Activated T-cell treated with anti-CD3 and anti-CD28 coated beads, Interleukin-2, amount 50 U/mL, for 4 hours (primary cell): ENCODE results near the gene EXD3. TPM values are rescaled to one million over a fixed set of nuclear protein-coding genes. Genes with fewer than 3 reads are reported as not detected.

Source experiments
- total RNA-seq, 3 donors: library from RNA; stranded (reverse); gene quantifications; one replicate each; pipeline ENCODE4 v1.2.1, GENCODE V29; 2021

The EXD3 gene
- total RNA-seq, 3 donors from 2014 or later = 1.7 to 2.8 (median 2.5) TPM

Other genes with a start within 250 kb of the EXD3 start
- 10 to 100 TPM; 71.9 to 86.3 (median 73.3) TPM for gene ANAPC2, start 234.6 kb downstream of the EXD3 start, total RNA-seq
- 100 to 1,000 TPM; 144 to 156 (median 150) TPM for gene SSNA1, start 234.5 kb downstream of the EXD3 start, total RNA-seq
- gene TPRN, start 222.4 kb downstream of the EXD3 start, total RNA-seq = 10 to 100 TPM; 15.4 to 15.6 (median 15.5) TPM
- 10 to 100 TPM; 42.3 to 45.1 (median 44.4) TPM for gene TMEM203, start 217.5 kb downstream of the EXD3 start, total RNA-seq
- gene NDOR1, start 217.5 kb downstream of the EXD3 start, total RNA-seq = 10 to 100 TPM; 45.2 to 53.7 (median 50.5) TPM
- gene RNF208, start 200.9 kb downstream of the EXD3 start, total RNA-seq = 1 to 10 TPM; 3.3 to 6.0 (median 4.4) TPM
- gene CYSRT1, start 198.0 kb downstream of the EXD3 start, total RNA-seq = under 1 TPM in 2 of 3 donors, not detected in 1; 0.46 to 0.50 TPM
- not detected for gene RNF224, start 195.7 kb downstream of the EXD3 start, total RNA-seq
- gene SLC34A3, start 192.3 kb downstream of the EXD3 start, total RNA-seq = not detected
- 100 to 1,000 TPM; 345 to 383 (median 380) TPM for gene TUBB4B, start 181.9 kb downstream of the EXD3 start, total RNA-seq
- gene STPG3, start 171.9 kb downstream of the EXD3 start, total RNA-seq = not detected
- 10 to 100 TPM; 72.0 to 81.1 (median 73.5) TPM for gene NELFB, start 167.8 kb downstream of the EXD3 start, total RNA-seq
- gene TOR4A, start 145.4 kb downstream of the EXD3 start, total RNA-seq = 1 to 10 TPM; 3.2 to 4.0 (median 3.6) TPM
- gene NRARP, start 120.9 kb downstream of the EXD3 start, total RNA-seq = 10 to 100 TPM in 2 of 3 donors, 1 to 10 TPM in 1; 7.6 to 15.6 (median 11.6) TPM
- under 1 TPM; 0.34 to 0.82 (median 0.46) TPM for gene NOXA1, start 231 bp upstream of the EXD3 start, total RNA-seq
- not detected for gene ENTPD8, start 18.2 kb upstream of the EXD3 start, total RNA-seq
- 10 to 100 TPM; 69.5 to 89.1 (median 87.7) TPM for gene NSMF, start 36.2 kb upstream of the EXD3 start, total RNA-seq
- 1 to 10 TPM; 1.3 to 1.9 (median 1.8) TPM for gene PNPLA7, start 127.2 kb upstream of the EXD3 start, total RNA-seq
- gene MRPL41, start 128.7 kb upstream of the EXD3 start, total RNA-seq = 10 to 100 TPM; 81.6 to 99.0 (median 86.3) TPM
- gene DPH7, start 155.8 kb upstream of the EXD3 start, total RNA-seq = 10 to 100 TPM; 34.1 to 37.7 (median 35.2) TPM
- gene ZMYND19, start 167.3 kb upstream of the EXD3 start, total RNA-seq = 100 to 1,000 TPM in 2 of 3 donors, 10 to 100 TPM in 1; 98.6 to 122 (median 106) TPM
- gene ARRDC1, start 182.5 kb upstream of the EXD3 start, total RNA-seq = 10 to 100 TPM; 27.5 to 39.3 (median 33.8) TPM
- gene EHMT1, start 195.8 kb upstream of the EXD3 start, total RNA-seq = 10 to 100 TPM; 76.6 to 79.1 (median 78.1) TPM